ENCODE results near the gene TIMM8A. TPM values are rescaled to one million over a fixed set of nuclear protein-coding genes. Genes with fewer than 3 reads are reported as not detected.
A peak's percentile ranks its signal among the peaks of the same experiment; 100 is the strongest.

Gene TIMM8A
- polyA plus RNA-seq, 2 of the 4 experiments (the other 2 are of a cell fraction), result 24.5 to 36.8 TPM

GRCh38 chrX:101349193-101349562 lies 636 bp upstream of the TIMM8A start:
- H3K4me1 ChIP-seq, result peaks cover 16% of the 10 kb centered on the region
- ATAC-seq, result peak in 1 of 2 experiments; percentile 13; a peak in 3 of 6 replicates
- ChIA-PET CTCF (interaction anchor here (1.0 to 2.3 kb wide), 2 partner anchors 11 to 41 kb away, joined by 3 to 6 read pairs; partner anchors contain the start of gene RPL36A), POLR2A (interaction anchor here (1.0 to 3.7 kb wide), 5 partner anchors 9 to 581 kb away, joined by 3 to 46 read pairs (median 3); partner anchors contain the start of genes GLA, HNRNPH2 and RPL36A)
- FAIRE-seq, result peak; percentile 63
- peak overlapping the region; percentile 68 for H3K4me2 ChIP-seq
- no peaks in the 10 kb centered on the region for H3K9me3 ChIP-seq
- no peak for DNase-seq (ENCODE audit: low read depth in 1 of 2, low spot score in 1 of 2)
- peak overlapping the region; percentile 98 to 99 for H3K27ac ChIP-seq
- TF ChIP-seq GATA3 (IDR thresholded peaks at IDR 0.05; ENCODE audit: borderline replicate concordance) (no peak), RFX5 (IDR thresholded peaks at IDR 0.05) (no peak), CHD4 (IDR thresholded peaks at IDR 0.05; ENCODE audit: borderline replicate concordance) (no peak), USF2 (IDR thresholded peaks at IDR 0.05) (no peak), NFE2L2 (conservative IDR thresholded peaks at IDR 0.05; ENCODE audit: low read length) (no peak), RCOR1 (IDR thresholded peaks at IDR 0.05; ENCODE audit: low read depth, low read length) (no peak), FOXS1 (CRISPR knock-in tag; IDR thresholded peaks at IDR 0.05) (no peak), ZNF302 (CRISPR knock-in tag; IDR thresholded peaks at IDR 0.05) (no peak), BHLHE40 (IDR thresholded peaks at IDR 0.05; ENCODE audit: low read depth, low read length) (no peak), HDAC2 (IDR thresholded peaks at IDR 0.05) (no peak), PBX3 (IDR thresholded peaks at IDR 0.05) (no peak), MAFK (IDR thresholded peaks at IDR 0.05; ENCODE audit: partially characterized antibody) (no peak), HES2 (IDR thresholded peaks at IDR 0.05) (no peak), ELK1 (IDR thresholded peaks at IDR 0.05; ENCODE audit: low read depth, low read length) (no peak), FOSL2 (IDR thresholded peaks at IDR 0.05) (no peak), FOSL2 (CRISPR knock-in tag; IDR thresholded peaks at IDR 0.05) (no peak), NR3C1 (IDR thresholded peaks at IDR 0.05) (no peak), RNF2 (IDR thresholded peaks at IDR 0.05; ENCODE audit: borderline replicate concordance, low read depth) (no peak), MYC (IDR thresholded peaks at IDR 0.05; ENCODE audit: borderline replicate concordance, low read length) (no peak), ZSCAN20 (CRISPR knock-in tag; IDR thresholded peaks at IDR 0.05) (no peak)
- 33% methylated on average over 4 of the region's 4 CpGs for WGBS (ENCODE audit: missing lambda C conversion rate)
- H3K4me3 ChIP-seq, result peak overlapping the region; percentile 85

GRCh38 chrX:101347859-101348451 lies 587 bp downstream of the TIMM8A start:
- ATAC-seq (peak; percentile 52 to 55), DNase-seq (ENCODE audit: low read depth in 1 of 2, low spot score in 1 of 2) (peak; percentile 5 to 35), FAIRE-seq (no peak)
- CTCF ChIA-PET, result interaction anchor here (1.4 to 2.3 kb wide), 3 partner anchors 10 to 676 kb away, joined by 3 to 6 read pairs (median 3); partner anchors contain the start of gene RPL36A
- POLR2A ChIA-PET, result interaction anchor here (1.0 to 3.7 kb wide), 4 partner anchors 14 to 580 kb away, joined by 3 to 46 read pairs (median 3); partner anchors contain the start of genes GLA, HNRNPH2 and RPL36A
- 0% methylated on average over 5 of the region's 14 CpGs for WGBS (ENCODE audit: missing lambda C conversion rate)
- Histone ChIP-seq H3K27ac (peak overlapping the region; percentile 98 to 99), H3K4me1 (peaks cover 16% of the 10 kb centered on the region), H3K9me3 (no peaks in the 10 kb centered on the region), H3K4me2 (peak overlapping the region; percentile 85), H3K4me3 (peak overlapping the region; percentile 85)
- no peak for TF ChIP-seq KDM5A (IDR thresholded peaks at IDR 0.05)
- no peak for TF ChIP-seq GATA3 (IDR thresholded peaks at IDR 0.05; ENCODE audit: borderline replicate concordance)
- TF ChIP-seq FOXS1 (CRISPR knock-in tag; IDR thresholded peaks at IDR 0.05), result no peak
- TF ChIP-seq BHLHE40 (IDR thresholded peaks at IDR 0.05; ENCODE audit: low read depth, low read length), result no peak
